GM12865 (cell line): Measurements from ENCODE around the gene IFNL2.

Experiments used
- DNase-seq: peaks from one replicate; pipeline ENCODE4 v3.0.0; 2010; ENCODE audit warnings: low read depth
- H3K4me3 ChIP-seq: 2 replicates; pipeline ENCODE4 v1.5.1; 2011; ENCODE audit warnings: mild to moderate bottlenecking, low read depth, low read length, control low read depth
- CTCF ChIP-seq: IDR thresholded peaks from 2 replicates; pipeline ENCODE4 v1.5.1; 2011; ENCODE audit warnings: low read length, control low read depth, low read depth, inconsistent platforms; ENCODE audit not compliant: insufficient read depth; ENCODE audit errors: missing control alignments

IFNL2 gene

GRCh38 chr19:39318690-39319089 lies 50.5 kb downstream of the IFNL2 start:
- no peak for TF ChIP-seq CTCF

GRCh38 chr19:39319098-39319891 lies 51.1 kb downstream of the IFNL2 start:
- H3K4me3 ChIP-seq, result no peak overlapping the region
- no peak for DNase-seq
- no peak for TF ChIP-seq CTCF

More at GRCh38 chr19:39318690-39319089, 50.5 kb downstream of the IFNL2 start:
- H3K4me3 ChIP-seq, result no peak overlapping the region
- no peak for DNase-seq
